Esophagus squamous epithelium (tissue), 5 donors: ENCODE data around the gene AMN. TPM values are rescaled to one million over a fixed set of nuclear protein-coding genes. Genes with fewer than 3 reads are reported as not detected.

ENCODE experiments used
- DNase-seq: peaks from one replicate; lab custom pipeline; 2025; lab: John Stamatoyannopoulos, UW
- H3K27ac ChIP-seq, 4 donors: fragments of 200-600 bp; sonication (generic); one replicate each; pipeline ENCODE4 v1.5.1; 2016 to 2019; ENCODE audit warnings: mild to moderate bottlenecking in 1 of 4
- H3K27me3 ChIP-seq, 4 donors: fragments of 200-600 bp; sonication (generic); 1 replicate in 3 of 4; 2 replicates in 1 of 4; pipeline versions ENCODE4 v1.5.1 to v1.6.0; 2017 to 2021; ENCODE audit warnings: antibody characterized with exemption in 1 of 4
- H3K36me3 ChIP-seq, 3 donors: fragments of 200-600 bp; sonication (generic); one replicate each; pipeline ENCODE4 v1.5.1; 2016 to 2019
- H3K4me1 ChIP-seq, 3 donors: fragments of 200-600 bp; sonication (generic); one replicate each; pipeline ENCODE4 v1.5.1; 2017 to 2019
- H3K4me3 ChIP-seq, 4 donors: fragments of 200-600 bp; sonication (generic); 1 replicate in 3 of 4; 2 replicates in 1 of 4; pipeline ENCODE4 v1.5.1; 2016 to 2019; ENCODE audit warnings: mild to moderate bottlenecking in 2 of 4, moderate library complexity in 1 of 4
- H3K9me3 ChIP-seq, 3 donors: fragments of 200-600 bp; sonication (generic); one replicate each; pipeline ENCODE4 v1.5.1; 2016 to 2019
- POLR2A ChIP-seq, 4 donors: fragments of 450-650 bp; IDR thresholded peaks; one replicate each; pipeline ENCODE4 v1.6.1; 2017; ENCODE audit warnings: antibody characterized with exemption in 4 of 4, mild to moderate bottlenecking in 4 of 4, moderate library complexity in 3 of 4
- WGBS, 2 donors: methylation state at CpG; one replicate each; pipeline ENCODE4 v1.1.5; 2018; 5-methylcytosine and 5-hydroxymethylcytosine counted together
- intact Hi-C: fragments of 100-400 bp; cut with DNase I; formaldehyde crosslinking; loops from one replicate; pipeline ENCODE4 v1.15.0; 2022
- total RNA-seq, 4 donors: library from RNA; depleted of rRNA; stranded (reverse); fragments of >200 nt; gene quantifications; one replicate each; pipeline ENCODE4 v1.1.0, GENCODE V29; 2016
- TF ChIP-seq, protein P1 (sequence below), 6 experiments: fragments of 450-650 bp in 4 of 6; fragments of 200-600 bp in 2 of 6; sonication (generic) in 2 of 6; IDR thresholded peaks; one replicate each; pipeline ENCODE4 v1.5.1; 2016 to 2019; ENCODE audit warnings: antibody characterized with exemption in 6 of 6, mild to moderate bottlenecking in 4 of 6, moderate library complexity in 4 of 6
- donor health status: DM: yes; HTN: yes; CAD: no.

The AMN gene
- total RNA-seq, 4 donors from 2014 or later: 7.6 to 24.0 (median 19.7) TPM

DNA sequence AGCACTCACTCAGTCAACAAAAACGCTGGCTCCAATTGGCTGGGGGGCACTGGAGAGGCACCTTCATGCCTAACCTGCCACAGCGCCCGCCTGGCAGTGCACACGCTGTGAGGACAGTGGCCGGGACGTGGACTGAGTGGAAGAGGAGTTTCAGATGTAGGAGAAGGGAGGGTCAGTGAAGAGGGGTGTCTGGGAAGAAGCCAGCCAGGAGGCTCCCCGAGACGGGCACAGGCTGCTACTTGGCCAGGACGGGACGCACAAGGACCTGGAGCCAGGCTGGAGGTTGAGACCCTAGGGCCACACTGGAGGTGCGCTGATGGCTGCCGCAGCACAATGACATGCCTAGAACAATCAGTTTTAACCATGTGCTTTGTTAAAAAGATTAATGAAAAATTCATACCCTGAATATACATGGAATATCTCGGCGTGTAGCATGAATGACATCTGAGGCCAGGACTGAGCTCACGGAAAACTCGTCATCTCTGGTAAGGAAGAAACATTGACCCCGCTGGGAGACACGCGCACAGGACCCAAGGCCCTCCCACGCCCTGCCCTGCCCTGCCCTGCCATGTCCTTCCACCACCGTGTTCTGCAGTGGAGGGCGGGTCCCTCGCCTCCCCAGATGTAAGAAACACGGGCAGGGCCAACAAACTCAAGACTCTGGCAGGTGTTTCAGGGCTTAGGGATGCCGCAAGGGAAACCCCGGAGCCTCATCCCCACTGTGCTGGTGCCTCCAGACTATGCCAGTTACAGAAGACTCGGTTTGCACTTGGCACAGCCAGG is 25.0 kb downstream of the AMN start:
- Histone ChIP-seq H3K9me3 (no peaks in the 10 kb centered on the region), H3K36me3 (peaks cover 49 to 95% (median 66%) of the 10 kb centered on the region in 3 donors), H3K4me1 (peaks cover 8 to 21% (median 8%) of the 10 kb centered on the region in 3 donors), H3K27me3 (no peaks in the 10 kb centered on the region), H3K4me3 (no peak overlapping the region), H3K27ac (no peak overlapping the region)
- TF ChIP-seq, protein P1, sequence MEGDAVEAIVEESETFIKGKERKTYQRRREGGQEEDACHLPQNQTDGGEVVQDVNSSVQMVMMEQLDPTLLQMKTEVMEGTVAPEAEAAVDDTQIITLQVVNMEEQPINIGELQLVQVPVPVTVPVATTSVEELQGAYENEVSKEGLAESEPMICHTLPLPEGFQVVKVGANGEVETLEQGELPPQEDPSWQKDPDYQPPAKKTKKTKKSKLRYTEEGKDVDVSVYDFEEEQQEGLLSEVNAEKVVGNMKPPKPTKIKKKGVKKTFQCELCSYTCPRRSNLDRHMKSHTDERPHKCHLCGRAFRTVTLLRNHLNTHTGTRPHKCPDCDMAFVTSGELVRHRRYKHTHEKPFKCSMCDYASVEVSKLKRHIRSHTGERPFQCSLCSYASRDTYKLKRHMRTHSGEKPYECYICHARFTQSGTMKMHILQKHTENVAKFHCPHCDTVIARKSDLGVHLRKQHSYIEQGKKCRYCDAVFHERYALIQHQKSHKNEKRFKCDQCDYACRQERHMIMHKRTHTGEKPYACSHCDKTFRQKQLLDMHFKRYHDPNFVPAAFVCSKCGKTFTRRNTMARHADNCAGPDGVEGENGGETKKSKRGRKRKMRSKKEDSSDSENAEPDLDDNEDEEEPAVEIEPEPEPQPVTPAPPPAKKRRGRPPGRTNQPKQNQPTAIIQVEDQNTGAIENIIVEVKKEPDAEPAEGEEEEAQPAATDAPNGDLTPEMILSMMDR (IDR thresholded peaks at IDR 0.05): no peak
- no peak for TF ChIP-seq POLR2A (IDR thresholded peaks at IDR 0.05)
- 83 to 95% methylated on average over 14 to 23 of the region's 27 CpGs for WGBS, 2 donors
- intact Hi-C loops: no loop called here
- DNase-seq: no peak

DNA sequence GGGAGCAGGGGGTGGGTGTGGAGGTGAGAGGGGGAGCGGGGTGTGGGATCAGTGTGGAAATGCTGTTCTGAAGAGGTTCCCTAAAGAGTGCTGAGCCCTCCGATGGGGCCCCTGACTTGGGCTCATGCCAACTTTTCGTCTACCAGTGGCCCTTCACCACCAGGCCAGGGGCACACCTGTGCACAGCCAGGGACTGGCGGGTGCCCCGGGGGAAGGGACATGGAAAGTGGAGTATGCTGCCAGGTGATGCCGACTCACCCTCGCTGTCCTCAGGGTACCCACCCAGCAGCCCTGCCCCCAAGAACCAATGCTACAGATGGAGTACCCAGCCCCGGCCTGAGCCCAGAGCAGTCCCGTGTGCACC is 26.2 kb downstream of the AMN start:
- 48% methylated on average over 4 of the region's 9 CpGs; no CpG with 5 or more reads in 1 of the 2 donors for whole genome bisulfite sequencing, 2 donors
- peaks cover 8 to 21% (median 8%) of the 10 kb centered on the region in 3 donors for H3K4me1 ChIP-seq
- H3K36me3 ChIP-seq: peaks cover 43 to 95% (median 73%) of the 10 kb centered on the region in 3 donors
- DNase-seq: no peak
- H3K4me3 ChIP-seq: no peak overlapping the region
- H3K27ac ChIP-seq: peak overlapping the region in 2 of 4 donors; percentile 14 to 52
- TF ChIP-seq, protein P1 (IDR thresholded peaks at IDR 0.05): no peak
- no peak for TF ChIP-seq POLR2A (IDR thresholded peaks at IDR 0.05)
- intact Hi-C loops: no loop called here
- no peaks in the 10 kb centered on the region for H3K9me3 ChIP-seq
- no peaks in the 10 kb centered on the region for H3K27me3 ChIP-seq

DNA sequence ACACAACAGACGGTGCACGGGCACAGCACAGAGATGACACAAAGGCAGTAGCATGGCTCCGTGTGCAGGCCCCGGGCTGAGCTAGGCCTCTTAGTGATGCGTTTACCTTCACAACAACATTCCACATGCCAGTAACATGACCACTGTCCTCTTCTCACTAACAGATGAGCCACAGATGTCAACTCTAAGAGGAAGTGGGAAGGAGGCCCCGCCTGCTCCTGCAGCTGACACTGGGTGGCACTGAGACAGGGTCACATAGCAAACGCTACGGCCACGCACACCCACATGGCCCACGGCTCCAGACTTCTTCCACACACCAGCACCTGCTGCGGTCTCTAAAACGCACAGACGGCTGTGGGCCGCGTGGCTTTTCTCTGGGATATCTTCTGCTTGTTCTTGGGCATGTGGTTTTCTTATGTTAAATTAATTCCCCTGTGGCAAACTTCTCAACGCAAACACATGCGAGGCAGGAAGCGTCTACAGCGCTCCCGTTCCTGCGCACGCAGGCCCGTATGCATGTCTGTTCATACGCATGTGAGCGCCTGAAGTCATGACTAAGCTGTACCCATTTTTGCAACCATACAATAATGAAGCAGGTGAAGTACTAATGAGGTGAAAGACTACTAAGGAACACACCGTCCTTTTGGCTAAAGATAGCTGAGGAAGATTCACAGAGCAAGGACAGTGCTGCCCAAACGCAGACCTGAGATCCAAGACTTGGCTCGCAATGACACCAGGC is 26.8 kb downstream of the AMN start:
- Histone ChIP-seq H3K27me3 (no peaks in the 10 kb centered on the region), H3K36me3 (peaks cover 41 to 95% (median 71%) of the 10 kb centered on the region in 3 donors), H3K4me3 (no peak overlapping the region), H3K4me1 (peaks cover 8 to 21% (median 8%) of the 10 kb centered on the region in 3 donors), H3K9me3 (no peaks in the 10 kb centered on the region), H3K27ac (peak overlapping the region in 2 of 4 donors; percentile 14 to 52)
- TF ChIP-seq POLR2A (IDR thresholded peaks at IDR 0.05): no peak
- TF ChIP-seq, protein P1 (IDR thresholded peaks at IDR 0.05): no peak
- WGBS, 2 donors: 57 to 78% methylated on average over 20 to 23 of the region's 28 CpGs
- intact Hi-C loops: no loop called here
- no peak for DNase-seq

DNA sequence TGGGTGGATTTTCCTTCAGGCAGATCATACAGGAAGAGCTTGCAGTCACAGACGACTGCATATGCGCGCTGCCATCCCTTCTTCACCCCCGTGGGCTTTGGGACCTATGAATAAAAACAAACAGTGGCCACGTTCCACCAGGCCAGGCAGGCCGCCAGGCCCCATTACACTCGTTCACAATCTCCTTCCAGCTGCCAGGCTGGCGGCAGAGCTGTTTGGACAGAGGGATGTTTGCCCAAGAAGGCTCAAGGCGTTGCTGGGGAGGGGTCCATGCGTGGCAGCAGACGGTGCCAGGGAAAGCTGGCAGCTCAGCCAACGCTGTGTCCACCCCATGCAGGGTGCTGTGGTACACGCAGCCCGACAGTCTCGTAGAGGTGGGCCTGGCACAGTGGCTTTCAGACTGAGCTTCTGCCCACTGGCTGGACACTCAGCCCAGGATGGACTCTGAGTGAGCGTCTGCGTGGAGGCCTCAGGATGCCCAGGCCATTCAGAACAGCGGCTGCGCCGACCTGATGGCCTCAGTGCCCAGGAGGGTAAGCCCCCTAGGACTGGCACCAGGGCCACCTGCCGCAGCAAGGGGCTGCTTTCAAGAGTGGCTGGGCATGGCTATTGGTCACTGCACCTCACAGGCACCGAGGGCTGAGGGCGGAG is 27.5 kb downstream of the AMN start:
- H3K9me3 ChIP-seq: no peaks in the 10 kb centered on the region
- H3K4me3 ChIP-seq: no peak overlapping the region
- peak overlapping the region in 2 of 4 donors; percentile 1 to 52 for H3K27ac ChIP-seq
- peaks cover 8 to 23% (median 8%) of the 10 kb centered on the region in 3 donors for H3K4me1 ChIP-seq
- intact Hi-C loops: no loop called here
- H3K36me3 ChIP-seq: peaks cover 40 to 95% (median 73%) of the 10 kb centered on the region in 3 donors
- 35% methylated on average over 9 of the region's 23 CpGs; no CpG with 5 or more reads in 1 of the 2 donors for WGBS, 2 donors
- TF ChIP-seq, protein P1 (IDR thresholded peaks at IDR 0.05): no peak
- no peak for TF ChIP-seq POLR2A (IDR thresholded peaks at IDR 0.05)
- no peak for DNase-seq
- no peaks in the 10 kb centered on the region for H3K27me3 ChIP-seq
